HCT116 (cell line): ENCODE results near the gene GRAMD1C. TPM values are rescaled to one million over a fixed set of nuclear protein-coding genes. Genes with fewer than 3 reads are reported as not detected.

Source experiments
- ATAC-seq: fragments of 200-7000 bp; cut with Tn5 transposase; 2 replicates; pipeline ENCODE4 v1.9.1; 2020; ENCODE audit warnings: mild to moderate bottlenecking, moderate library complexity
- BruUV-seq: library from RNA; stranded (reverse); fragments of 400-500 nt; replicated peaks from 2 replicates; lab custom pipeline; 2021; lab: Mats Ljungman, UMichigan
- CTCF ChIA-PET: fragments of 300-600 bp; sonication (Branson Sonifier 250); formaldehyde crosslinking; loops from one replicate; lab custom pipeline; 2021; ENCODE audit warnings: antibody characterized with exemption; lab: Charles Lee
- POLR2A ChIA-PET: fragments of 300-600, 350-600 bp; sonication (Branson Sonifier 250); formaldehyde crosslinking; loops from one replicate; lab custom pipeline; 2021; ENCODE audit warnings: antibody characterized with exemption; lab: Charles Lee
- RAD21 ChIA-PET, 2 experiments: fragments of 300-600 bp; sonication (Branson Sonifier 250); formaldehyde crosslinking; loops; one replicate each; lab custom pipeline; 2023; ENCODE audit warnings: low total read pairs in 2 of 2; ENCODE audit not compliant: uncharacterized antibody in 2 of 2, unreplicated experiment in 2 of 2, low non-redundant PET in 1 of 2; lab: Charles Lee
- DNase-seq: peaks from one replicate; pipeline ENCODE4 v3.0.0-alpha.2; 2010; ENCODE audit warnings: low read depth, low spot score
- H2AFZ ChIP-seq: fragments of 200-600 bp; shearing (Covaris generic), sonication (generic); 2 replicates; pipeline ENCODE4 v1.6.1; 2017; ENCODE audit warnings: low read depth, mixed run types, mixed read lengths, antibody characterized with exemption, low read length; ENCODE audit not compliant: poor library complexity, severe bottlenecking
- H3K27ac ChIP-seq: 2 replicates; pipeline ENCODE4 v1.5.1; 2012; ENCODE audit warnings: low read depth, low read length
- H3K27me3 ChIP-seq: fragments of 200-600 bp; sonication (generic); 2 replicates; pipeline ENCODE4 v1.6.1; 2016; ENCODE audit warnings: mixed run types, low read length, mixed read lengths; ENCODE audit not compliant: insufficient read depth
- H3K36me3 ChIP-seq, 2 experiments: fragments of 200-500 bp in 1 of 2; fragments of 200-600 bp in 1 of 2; sonication (Bioruptor generic) in 1 of 2; sonication (generic) in 1 of 2; 2 replicates each; pipeline versions ENCODE4 v1.5.1 to v1.6.1; 2014 to 2016; ENCODE audit warnings: low read length in 2 of 2, inconsistent platforms in 1 of 2, mixed read lengths in 1 of 2, mixed run types in 1 of 2; ENCODE audit not compliant: insufficient read depth in 2 of 2, control insufficient read depth in 1 of 2
- H3K4me1 ChIP-seq, 2 experiments: fragments of 200-600 bp in 1 of 2; sonication (generic) in 1 of 2; 2 replicates each; pipeline versions ENCODE4 v1.5.1 to v1.6.1; 2012 to 2017; ENCODE audit warnings: low read length in 2 of 2, inconsistent platforms in 1 of 2, mild to moderate bottlenecking in 1 of 2, mixed read lengths in 1 of 2, mixed run types in 1 of 2, moderate library complexity in 1 of 2; ENCODE audit not compliant: insufficient read depth in 2 of 2, control insufficient read depth in 1 of 2
- H3K4me2 ChIP-seq: fragments of 200-600 bp; sonication (generic); 2 replicates; pipeline ENCODE4 v1.6.1; 2017; ENCODE audit warnings: mixed run types, low read length, mixed read lengths
- H3K4me3 ChIP-seq, 2 experiments: fragments of 200-600 bp in 1 of 2; sonication (generic) in 1 of 2; replicated peaks in 1 of 2; 2 replicates each; pipeline ENCODE4 v1.5.1; 2011 to 2016; ENCODE audit warnings: low read length in 2 of 2, control low read depth in 1 of 2, low read depth in 1 of 2, mild to moderate bottlenecking in 1 of 2, mixed read lengths in 1 of 2, mixed run types in 1 of 2
- H3K79me2 ChIP-seq: fragments of 200-600 bp; sonication (generic); 2 replicates; pipeline ENCODE4 v1.6.1; 2017; ENCODE audit warnings: mild to moderate bottlenecking, mixed run types, low read length, moderate library complexity, mixed read lengths; ENCODE audit not compliant: insufficient read depth
- H3K9ac ChIP-seq: fragments of 200-600 bp; sonication (generic); 2 replicates; pipeline ENCODE4 v1.6.1; 2016; ENCODE audit warnings: low read length, mixed read lengths
- H3K9me2 ChIP-seq: fragments of 200-600 bp; sonication (generic), shearing (Covaris generic); 2 replicates; pipeline ENCODE4 v1.6.1; 2017; ENCODE audit warnings: mixed run types, mild to moderate bottlenecking, moderate library complexity; ENCODE audit not compliant: insufficient read depth
- H3K9me3 ChIP-seq, 2 experiments: fragments of 200-500 bp in 1 of 2; fragments of 200-600 bp in 1 of 2; sonication (Bioruptor generic) in 1 of 2; sonication (generic) in 1 of 2; 2 replicates each; pipeline ENCODE4 v1.6.1; 2014 to 2017; ENCODE audit warnings: low read length in 2 of 2, mixed read lengths in 2 of 2, inconsistent platforms in 1 of 2, low read depth in 1 of 2, mild to moderate bottlenecking in 1 of 2, mixed run types in 1 of 2, moderate library complexity in 1 of 2; ENCODE audit not compliant: control insufficient read depth in 1 of 2, insufficient read depth in 1 of 2
- H4K20me1 ChIP-seq: fragments of 200-600 bp; sonication (generic), shearing (Covaris generic); 2 replicates; pipeline ENCODE4 v1.6.1; 2017; ENCODE audit warnings: mixed run types, mild to moderate bottlenecking, moderate library complexity; ENCODE audit not compliant: insufficient read depth
- CBX3 ChIP-seq: IDR thresholded peaks from 2 replicates; pipeline ENCODE4 v1.6.1; 2012; ENCODE audit warnings: low read depth
- CTCF ChIP-seq, 3 experiments: fragments of 200-600 bp in 1 of 3; sonication (generic) in 1 of 3; IDR thresholded peaks in 2 of 3; conservative IDR thresholded peaks in 1 of 3; 2 replicates each; pipeline ENCODE4 v1.5.1; 2012 to 2017; ENCODE audit warnings: low read depth in 2 of 3, low read length in 2 of 3, antibody characterized with exemption in 1 of 3, borderline replicate concordance in 1 of 3, control low read depth in 1 of 3, mild to moderate bottlenecking in 1 of 3, mixed read lengths in 1 of 3, mixed run types in 1 of 3, moderate library complexity in 1 of 3; ENCODE audit not compliant: insufficient read depth in 1 of 3
- ELF1 ChIP-seq: IDR thresholded peaks from 2 replicates; pipeline ENCODE4 v1.6.1; 2012; ENCODE audit warnings: low read depth, borderline replicate concordance
- EZH2 ChIP-seq: fragments of 200-600 bp; sonication (generic); IDR thresholded peaks from 2 replicates; pipeline ENCODE4 v1.6.1; 2017; ENCODE audit warnings: antibody characterized with exemption, mixed run types
- FOSL1 ChIP-seq: IDR thresholded peaks from 2 replicates; pipeline ENCODE4 v1.6.1; 2012; ENCODE audit warnings: low read depth
- MAX ChIP-seq: IDR thresholded peaks from 2 replicates; pipeline ENCODE4 v1.6.1; 2012
- POLR2A ChIP-seq: IDR thresholded peaks from 2 replicates; pipeline ENCODE4 v1.7.0; 2011; ENCODE audit warnings: borderline replicate concordance; ENCODE audit not compliant: insufficient read depth, insufficient read length; ENCODE audit errors: extremely low read depth
- POLR2AphosphoS5 ChIP-seq: IDR thresholded peaks from 2 replicates; pipeline ENCODE4 v1.6.1; 2011; ENCODE audit warnings: mild to moderate bottlenecking, low read depth, low read length, moderate library complexity
- RAD21 ChIP-seq: IDR thresholded peaks from 2 replicates; pipeline ENCODE4 v1.6.1; 2012; ENCODE audit warnings: low read depth, mild to moderate bottlenecking
- SIN3A ChIP-seq: IDR thresholded peaks from 2 replicates; pipeline ENCODE4 v1.6.1; 2012; ENCODE audit warnings: low read depth
- SP1 ChIP-seq: IDR thresholded peaks from 2 replicates; pipeline ENCODE4 v1.6.1; 2012; ENCODE audit warnings: low read depth
- SRF ChIP-seq: IDR thresholded peaks from 2 replicates; pipeline ENCODE4 v1.6.1; 2012; ENCODE audit warnings: low read depth
- TCF7L2 ChIP-seq: IDR thresholded peaks from 2 replicates; pipeline ENCODE4 v1.7.0; 2011; ENCODE audit warnings: borderline replicate concordance, inconsistent platforms; ENCODE audit not compliant: insufficient read depth, insufficient read length; ENCODE audit errors: extremely low read depth
- YY1 ChIP-seq: IDR thresholded peaks from 2 replicates; pipeline ENCODE4 v1.6.1; 2011; ENCODE audit warnings: low read length, low read depth, moderate library complexity, mild to moderate bottlenecking; ENCODE audit not compliant: insufficient replicate concordance; ENCODE audit errors: extremely low read depth
- ZBTB33 ChIP-seq: IDR thresholded peaks from 2 replicates; pipeline ENCODE4 v1.6.1; 2011; ENCODE audit warnings: mild to moderate bottlenecking, low read length, moderate library complexity; ENCODE audit not compliant: insufficient replicate concordance; ENCODE audit errors: extremely low read depth
- ZNF274 ChIP-seq: fragments of 200-500 bp; sonication (Bioruptor generic); IDR thresholded peaks from 2 replicates; pipeline ENCODE4 v1.6.1; 2014; ENCODE audit warnings: mild to moderate bottlenecking, low read depth, low read length, inconsistent platforms
- intact Hi-C: fragments of 100-400 bp; cut with micrococcal nuclease; formaldehyde crosslinking; loops from 2 replicates; pipeline ENCODE4 v1.10.0; 2022
- total RNA-seq: library from RNA; stranded (reverse); gene quantifications from one replicate; pipeline ENCODE4 v1.2.1, GENCODE V29; 2021; ENCODE audit not compliant: unreplicated experiment

Gene GRAMD1C
- total RNA-seq, 1 experiment from 2014 or later: 7.9 TPM

GRCh38 chr3:113906568-113907140 lies 68.1 kb downstream of the GRAMD1C start:
- Histone ChIP-seq H3K36me3 (no peaks in the 10 kb centered on the region), H3K79me2 (no peaks in the 10 kb centered on the region), H3K4me1 (no peaks in the 10 kb centered on the region), H3K9me2 (no peaks in the 10 kb centered on the region), H3K9me3 (no peaks in the 10 kb centered on the region), H3K9ac (no peak overlapping the region), H2AFZ (no peak overlapping the region), H3K4me2 (no peak overlapping the region), H4K20me1 (no peaks in the 10 kb centered on the region), H3K4me3 (no peak overlapping the region), H3K27me3 (no peaks in the 10 kb centered on the region), H3K27ac (no peak overlapping the region)
- no TSS peak for BruUV-seq
- CTCF ChIA-PET: interaction anchor here (0.9 to 1.1 kb wide), 2 partner anchors 62 to 170 kb away, joined by 3 read pairs; no protein-coding TSS in a partner anchor
- POLR2A ChIA-PET: no interaction called here
- DNase-seq (no peak), ATAC-seq (no peak)
- RAD21 ChIA-PET: no interaction called here
- intact Hi-C loops: no loop called here
- TF ChIP-seq ZBTB33 (no peak), CTCF (IDR thresholded peaks at IDR 0.05 in 2 of 3, conservative IDR thresholded peaks at IDR 0.05 in 1 of 3; ENCODE audit: borderline replicate concordance in 1 of 3, insufficient read depth in 1 of 3, low read depth in 2 of 3, low read length in 2 of 3) (no peak), CBX3 (no peak), TCF7L2 (no peak), SRF (no peak), FOSL1 (no peak), POLR2AphosphoS5 (no peak), POLR2A (no peak), SIN3A (no peak), RAD21 (no peak), ZNF274 (no peak), MAX (no peak), EZH2 (no peak), ELF1 (no peak), SP1 (no peak), YY1 (no peak)
